DND-41 (cell line): ENCODE data around the gene KCNQ1OT1.

ENCODE experiments used
- EZH2 ChIP-seq: IDR thresholded peaks from 3 replicates; pipeline ENCODE4 v1.6.1; 2012; ENCODE audit warnings: borderline replicate concordance, low read depth, mild to moderate bottlenecking, moderate library complexity, low read length, inconsistent platforms; ENCODE audit not compliant: severe bottlenecking
- TF ChIP-seq, protein P1 (sequence below): IDR thresholded peaks from 2 replicates; pipeline ENCODE4 v1.5.1; 2012; ENCODE audit warnings: borderline replicate concordance, low read length, moderate library complexity, mild to moderate bottlenecking; ENCODE audit not compliant: poor library complexity, severe bottlenecking; ENCODE audit errors: extremely low read depth

GRCh38 chr11:2591805-2592204 is 108.0 kb downstream of the KCNQ1OT1 start:
- TF ChIP-seq, protein P1, sequence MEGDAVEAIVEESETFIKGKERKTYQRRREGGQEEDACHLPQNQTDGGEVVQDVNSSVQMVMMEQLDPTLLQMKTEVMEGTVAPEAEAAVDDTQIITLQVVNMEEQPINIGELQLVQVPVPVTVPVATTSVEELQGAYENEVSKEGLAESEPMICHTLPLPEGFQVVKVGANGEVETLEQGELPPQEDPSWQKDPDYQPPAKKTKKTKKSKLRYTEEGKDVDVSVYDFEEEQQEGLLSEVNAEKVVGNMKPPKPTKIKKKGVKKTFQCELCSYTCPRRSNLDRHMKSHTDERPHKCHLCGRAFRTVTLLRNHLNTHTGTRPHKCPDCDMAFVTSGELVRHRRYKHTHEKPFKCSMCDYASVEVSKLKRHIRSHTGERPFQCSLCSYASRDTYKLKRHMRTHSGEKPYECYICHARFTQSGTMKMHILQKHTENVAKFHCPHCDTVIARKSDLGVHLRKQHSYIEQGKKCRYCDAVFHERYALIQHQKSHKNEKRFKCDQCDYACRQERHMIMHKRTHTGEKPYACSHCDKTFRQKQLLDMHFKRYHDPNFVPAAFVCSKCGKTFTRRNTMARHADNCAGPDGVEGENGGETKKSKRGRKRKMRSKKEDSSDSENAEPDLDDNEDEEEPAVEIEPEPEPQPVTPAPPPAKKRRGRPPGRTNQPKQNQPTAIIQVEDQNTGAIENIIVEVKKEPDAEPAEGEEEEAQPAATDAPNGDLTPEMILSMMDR, result no peak
- TF ChIP-seq EZH2, result no peak
